NB4 (cell line): ENCODE measurements around the gene HGS.
A peak's percentile ranks its signal among the peaks of the same experiment; 100 is the strongest.

ENCODE experiments used
- POLR2A ChIP-seq: IDR thresholded peaks from 2 replicates; pipeline ENCODE4 v1.6.1; 2011; ENCODE audit warnings: mild to moderate bottlenecking; ENCODE audit not compliant: insufficient read length; ENCODE audit errors: extremely low read depth
- TF ChIP-seq, protein P1 (sequence below): IDR thresholded peaks from one replicate; pipeline ENCODE4 v1.5.1; 2012; ENCODE audit warnings: low read depth, low read length

GRCh38 chr17:81710514-81711308, 26.9 kb downstream of the HGS start:
- TF ChIP-seq POLR2A, result peak; percentile 67
- TF ChIP-seq, protein P1, sequence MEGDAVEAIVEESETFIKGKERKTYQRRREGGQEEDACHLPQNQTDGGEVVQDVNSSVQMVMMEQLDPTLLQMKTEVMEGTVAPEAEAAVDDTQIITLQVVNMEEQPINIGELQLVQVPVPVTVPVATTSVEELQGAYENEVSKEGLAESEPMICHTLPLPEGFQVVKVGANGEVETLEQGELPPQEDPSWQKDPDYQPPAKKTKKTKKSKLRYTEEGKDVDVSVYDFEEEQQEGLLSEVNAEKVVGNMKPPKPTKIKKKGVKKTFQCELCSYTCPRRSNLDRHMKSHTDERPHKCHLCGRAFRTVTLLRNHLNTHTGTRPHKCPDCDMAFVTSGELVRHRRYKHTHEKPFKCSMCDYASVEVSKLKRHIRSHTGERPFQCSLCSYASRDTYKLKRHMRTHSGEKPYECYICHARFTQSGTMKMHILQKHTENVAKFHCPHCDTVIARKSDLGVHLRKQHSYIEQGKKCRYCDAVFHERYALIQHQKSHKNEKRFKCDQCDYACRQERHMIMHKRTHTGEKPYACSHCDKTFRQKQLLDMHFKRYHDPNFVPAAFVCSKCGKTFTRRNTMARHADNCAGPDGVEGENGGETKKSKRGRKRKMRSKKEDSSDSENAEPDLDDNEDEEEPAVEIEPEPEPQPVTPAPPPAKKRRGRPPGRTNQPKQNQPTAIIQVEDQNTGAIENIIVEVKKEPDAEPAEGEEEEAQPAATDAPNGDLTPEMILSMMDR, result no peak
